Measurements from ENCODE around the gene LMOD1.

DNA sequence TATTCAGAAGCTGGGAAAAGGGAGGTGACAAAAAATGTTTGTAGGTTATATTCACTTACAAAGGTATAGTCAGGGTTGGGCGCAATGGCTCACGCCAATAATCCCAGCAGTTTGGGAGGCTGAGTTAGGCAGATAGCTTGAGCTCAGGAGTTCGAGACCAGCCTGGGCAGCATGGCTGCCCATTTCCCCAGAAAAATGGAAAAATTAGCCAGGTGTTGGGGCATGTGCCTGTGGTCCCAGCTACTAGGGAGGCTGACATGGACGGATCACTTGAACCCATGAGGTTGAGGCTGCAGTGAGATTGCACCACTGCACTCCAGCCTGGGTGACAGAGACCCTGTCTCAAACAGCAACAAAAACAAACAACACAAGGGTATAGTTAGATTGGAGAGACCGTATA is 12.0 kb upstream of the LMOD1 start:
- no peak for TF ChIP-seq POLR2A (IDR thresholded peaks at IDR 0.05; ENCODE audit: low read depth, low read length)
- no peak for TF ChIP-seq TAF1 (IDR thresholded peaks at IDR 0.05; ENCODE audit: borderline replicate concordance, low read depth, low read length)

Measured in GM12892 (cell line).